LNCaP clone FGC (cell line): Measurements from ENCODE around the gene SESN2.

Experiments used
- DNase-seq: peaks from one replicate; pipeline ENCODE4 v3.0.0-alpha.2; 2011; ENCODE audit warnings: low read depth
- H3K4me3 ChIP-seq: 2 replicates; pipeline ENCODE4 v1.5.1; 2011; ENCODE audit warnings: mild to moderate bottlenecking, low read depth, low read length, control low read depth
- TF ChIP-seq, protein P1 (sequence below): IDR thresholded peaks from 2 replicates; pipeline ENCODE4 v1.5.1; 2012; ENCODE audit warnings: mild to moderate bottlenecking; ENCODE audit not compliant: control insufficient read depth, insufficient read depth; ENCODE audit errors: extremely low read depth

Gene SESN2

GRCh38 chr1:28249866-28250295, 9.4 kb upstream of the SESN2 start:
- TF ChIP-seq, protein P1, sequence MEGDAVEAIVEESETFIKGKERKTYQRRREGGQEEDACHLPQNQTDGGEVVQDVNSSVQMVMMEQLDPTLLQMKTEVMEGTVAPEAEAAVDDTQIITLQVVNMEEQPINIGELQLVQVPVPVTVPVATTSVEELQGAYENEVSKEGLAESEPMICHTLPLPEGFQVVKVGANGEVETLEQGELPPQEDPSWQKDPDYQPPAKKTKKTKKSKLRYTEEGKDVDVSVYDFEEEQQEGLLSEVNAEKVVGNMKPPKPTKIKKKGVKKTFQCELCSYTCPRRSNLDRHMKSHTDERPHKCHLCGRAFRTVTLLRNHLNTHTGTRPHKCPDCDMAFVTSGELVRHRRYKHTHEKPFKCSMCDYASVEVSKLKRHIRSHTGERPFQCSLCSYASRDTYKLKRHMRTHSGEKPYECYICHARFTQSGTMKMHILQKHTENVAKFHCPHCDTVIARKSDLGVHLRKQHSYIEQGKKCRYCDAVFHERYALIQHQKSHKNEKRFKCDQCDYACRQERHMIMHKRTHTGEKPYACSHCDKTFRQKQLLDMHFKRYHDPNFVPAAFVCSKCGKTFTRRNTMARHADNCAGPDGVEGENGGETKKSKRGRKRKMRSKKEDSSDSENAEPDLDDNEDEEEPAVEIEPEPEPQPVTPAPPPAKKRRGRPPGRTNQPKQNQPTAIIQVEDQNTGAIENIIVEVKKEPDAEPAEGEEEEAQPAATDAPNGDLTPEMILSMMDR: no peak
- no peak overlapping the region for H3K4me3 ChIP-seq
- no peak for DNase-seq

GRCh38 chr1:28256197-28256827, 3.0 kb upstream of the SESN2 start:
- H3K4me3 ChIP-seq: no peak overlapping the region
- TF ChIP-seq, protein P1: no peak
- no peak for DNase-seq

DNA sequence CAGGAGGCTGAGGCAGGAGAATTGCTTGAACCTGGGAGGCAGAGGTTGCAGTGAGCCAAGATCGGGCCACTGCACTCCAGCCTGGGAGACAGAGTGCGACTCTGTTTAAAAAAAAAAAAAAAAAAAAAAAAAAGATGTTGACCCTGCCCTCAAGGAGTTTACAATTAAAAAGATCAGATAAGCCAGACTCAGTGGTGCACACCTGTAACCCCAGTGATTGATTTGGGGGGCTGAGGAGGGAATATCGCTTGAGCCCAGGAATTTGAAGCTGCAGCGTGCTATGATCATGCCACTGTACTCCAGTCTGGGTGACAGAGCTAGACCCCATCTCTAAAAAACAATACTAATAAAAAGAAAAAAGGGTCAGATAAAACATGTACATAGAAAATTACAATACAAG, 1.6 kb upstream of the SESN2 start:
- TF ChIP-seq, protein P1: no peak
- DNase-seq: no peak
- no peak overlapping the region for H3K4me3 ChIP-seq

- DNase-seq: no peak
- TF ChIP-seq, protein P1: no peak
- peak overlapping the region; percentile 94 for H3K4me3 ChIP-seq
These were observed 578 bp upstream of the SESN2 start for GRCh38 chr1:28258628-28259251.

- peak overlapping the region; percentile 94 for H3K4me3 ChIP-seq
- peak; percentile 71 for DNase-seq
- TF ChIP-seq, protein P1: no peak
These were observed 850 bp downstream of the SESN2 start for GRCh38 chr1:28259934-28260802.

DNA sequence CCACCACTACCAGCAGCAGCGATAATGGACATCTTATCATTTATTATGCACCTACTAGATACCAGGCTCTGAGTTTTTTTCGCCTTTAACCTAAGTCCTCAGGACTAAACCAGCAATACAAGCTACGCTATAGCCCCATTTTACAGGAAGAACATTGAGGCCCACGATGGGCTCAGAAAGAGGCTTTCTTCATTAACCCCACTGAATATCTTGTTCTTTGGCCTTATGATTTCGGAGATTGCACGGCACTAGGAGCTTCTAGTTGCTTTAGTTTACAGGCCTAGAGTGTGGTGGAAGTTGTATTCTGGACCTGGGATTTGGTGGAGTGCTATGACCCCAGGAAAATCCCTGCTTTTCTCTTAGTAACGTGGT, 1.5 kb downstream of the SESN2 start:
- peak overlapping the region; percentile 94 for H3K4me3 ChIP-seq
- TF ChIP-seq, protein P1: no peak
- DNase-seq: no peak
